Stimulated activated CD4-positive, alpha-beta T cell treated with anti-CD3 and anti-CD28 coated beads, Interleukin-1b, Interleukin-23, amount 100 ng/mL, for 48 hours (primary cell): ENCODE measurements around the gene CACNA1B.
"Not testable (repeated sequence)": the region's sequence is repeated elsewhere in the genome, so short reads cannot be mapped to it uniquely, and the experiment has no call there.

ENCODE experiments used
- DNase-seq: peaks from one replicate; pipeline ENCODE4 v3.0.0-alpha.2; 2020

The CACNA1B gene

DNA sequence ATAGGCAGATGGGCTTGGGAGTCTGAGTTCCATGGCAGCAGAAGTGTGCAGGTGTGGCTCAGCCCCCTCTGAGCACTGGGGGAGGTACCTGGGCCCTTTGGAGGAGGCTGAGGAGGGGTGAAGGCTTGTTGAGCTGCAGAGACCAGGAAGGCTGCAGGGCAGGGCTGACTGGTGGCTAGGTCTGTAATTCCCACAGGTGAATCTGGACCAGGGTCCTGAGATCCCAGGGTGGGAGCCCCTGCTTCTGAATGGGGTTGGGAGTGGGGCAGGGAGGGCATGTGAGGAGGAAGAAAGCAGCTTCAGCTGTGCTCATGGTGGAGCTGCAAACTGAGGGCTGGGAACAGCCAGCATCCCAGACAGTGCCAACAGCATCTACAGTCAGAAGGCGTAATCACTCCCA is 111.1 kb downstream of the CACNA1B start:
- no peak for DNase-seq

DNA sequence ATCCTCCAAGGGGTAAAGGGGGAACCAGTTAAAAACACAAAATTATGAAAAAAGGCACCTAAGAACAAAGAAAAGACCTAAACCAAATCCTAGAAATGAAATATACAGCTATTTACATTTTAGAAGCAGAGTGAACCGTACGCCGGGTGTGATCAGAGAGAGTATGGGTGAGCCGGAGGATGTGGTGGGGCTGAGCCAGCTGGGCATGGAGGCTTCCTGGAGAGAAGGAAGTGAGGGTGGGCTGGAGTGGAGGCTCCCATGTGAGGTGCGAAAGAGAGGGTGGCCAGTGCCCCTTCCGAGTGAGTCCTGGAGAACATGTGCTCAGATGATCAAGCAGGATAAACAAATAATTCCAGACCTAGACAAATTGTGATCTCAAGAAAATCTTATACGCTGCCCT is 111.6 kb downstream of the CACNA1B start:
- DNase-seq, result no peak

DNA sequence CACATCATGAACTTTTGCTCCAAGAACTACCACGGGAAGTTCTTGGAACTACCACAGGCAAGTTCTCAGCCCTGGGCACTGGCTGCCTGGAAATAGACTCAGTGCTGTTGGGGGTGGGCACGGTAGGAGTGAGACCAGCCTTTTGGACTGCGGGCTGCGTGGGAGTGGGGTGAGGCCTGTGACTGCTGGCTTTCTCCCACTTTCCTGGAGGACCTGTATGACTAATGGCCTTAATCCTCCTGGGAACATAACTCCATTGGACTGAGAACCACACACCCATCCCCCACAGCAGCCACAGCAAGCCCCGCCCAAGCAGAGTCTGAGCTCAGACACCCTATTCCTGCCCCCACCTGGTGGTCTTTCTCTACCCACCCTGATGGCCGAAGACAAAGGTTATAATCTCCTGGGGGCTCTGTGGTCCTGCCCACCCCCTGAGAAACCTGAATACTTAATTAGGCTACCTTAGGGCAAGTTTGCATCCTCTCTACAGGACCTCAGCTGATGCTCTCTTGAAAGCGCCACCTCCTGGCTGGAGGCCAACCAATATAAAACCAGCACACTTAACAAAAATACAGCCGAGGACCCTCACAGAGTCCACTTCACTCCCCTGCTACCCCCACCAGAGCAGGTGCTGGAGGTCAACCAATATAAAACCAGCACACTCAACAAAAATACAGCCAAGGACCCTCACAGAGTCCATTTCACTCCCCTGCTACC is 112.6 kb downstream of the CACNA1B start:
- DNase-seq, result no peak

DNA sequence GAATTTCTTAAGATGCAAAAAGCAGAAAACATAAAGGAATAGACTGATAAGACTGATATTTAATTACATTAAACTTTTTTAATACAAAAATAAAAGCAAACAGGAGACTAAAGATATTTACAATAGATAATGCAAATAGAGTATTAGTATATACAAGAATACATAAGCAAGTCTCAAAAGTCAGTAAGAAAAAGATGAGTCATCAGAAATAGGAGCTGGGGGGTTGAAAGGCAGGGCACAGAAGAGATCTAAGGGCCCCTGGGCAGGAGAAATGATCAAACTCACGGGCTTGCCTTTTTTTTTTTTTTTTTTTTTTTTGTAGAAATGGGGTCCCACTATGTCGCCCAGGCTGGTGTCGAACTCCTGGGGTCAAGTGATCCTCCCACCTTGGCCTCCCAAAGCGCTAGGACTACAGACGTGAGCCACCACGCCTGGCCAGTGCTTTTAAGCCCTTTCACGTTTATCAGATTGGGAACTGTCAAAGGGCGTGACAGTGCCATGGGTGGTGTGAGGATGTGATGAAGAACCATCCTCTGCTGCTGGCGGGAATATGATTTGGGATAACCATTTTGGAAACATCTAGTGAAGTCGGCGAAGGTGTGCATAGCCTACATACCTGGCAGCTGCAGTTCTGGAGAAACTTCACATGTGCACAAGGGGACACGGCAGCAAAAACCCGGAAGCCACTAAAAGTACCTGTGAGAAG is 126.1 kb downstream of the CACNA1B start:
- DNase-seq, result no peak

DNA sequence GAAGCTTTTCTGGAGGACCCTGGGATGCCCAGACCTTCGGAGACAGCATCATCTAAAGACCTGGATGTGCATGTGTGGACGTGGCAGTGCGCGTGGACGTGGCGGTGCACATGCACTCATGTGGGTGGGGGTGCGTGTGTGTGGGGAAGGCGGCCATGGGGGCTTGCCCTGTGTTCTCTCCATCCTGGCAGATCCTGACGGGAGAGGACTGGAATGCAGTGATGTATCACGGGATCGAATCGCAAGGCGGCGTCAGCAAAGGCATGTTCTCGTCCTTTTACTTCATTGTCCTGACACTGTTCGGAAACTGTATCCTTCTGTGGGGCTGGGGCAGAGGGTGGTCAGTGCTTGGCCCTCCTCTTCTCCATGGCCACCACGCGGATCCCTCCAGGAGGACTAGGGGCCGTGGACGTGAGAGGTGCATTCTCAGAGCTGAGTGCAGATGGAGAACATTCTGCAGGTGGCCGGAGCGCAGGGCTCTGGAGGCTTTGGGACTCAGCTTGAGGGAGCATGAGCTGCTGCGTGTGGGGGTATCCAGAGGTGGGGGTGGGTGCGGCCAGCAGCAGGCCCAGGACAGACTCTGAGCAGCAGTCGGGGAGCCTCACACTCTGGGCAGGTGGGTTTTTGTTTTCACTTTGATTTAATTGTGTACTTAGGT is 129.1 kb downstream of the CACNA1B start:
- no peak for DNase-seq

DNA sequence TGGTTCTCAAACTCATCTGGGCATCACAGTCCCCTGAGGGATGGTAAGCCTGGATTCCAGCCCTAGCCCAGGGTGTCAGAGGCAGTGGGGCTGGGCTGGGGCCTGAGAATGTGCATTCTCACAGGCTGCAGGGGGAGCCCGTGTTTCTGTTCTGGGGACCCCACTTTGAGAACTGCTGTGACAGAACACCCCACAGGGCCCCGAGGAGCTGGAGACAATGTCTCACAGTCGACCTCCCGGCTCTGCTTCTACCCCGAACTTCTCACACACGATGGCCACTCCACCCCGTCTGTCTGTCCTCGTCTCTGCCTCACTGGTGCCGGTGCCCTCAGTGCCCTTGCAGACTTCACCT is 130.0 kb downstream of the CACNA1B start:
- no peak for DNase-seq

DNA sequence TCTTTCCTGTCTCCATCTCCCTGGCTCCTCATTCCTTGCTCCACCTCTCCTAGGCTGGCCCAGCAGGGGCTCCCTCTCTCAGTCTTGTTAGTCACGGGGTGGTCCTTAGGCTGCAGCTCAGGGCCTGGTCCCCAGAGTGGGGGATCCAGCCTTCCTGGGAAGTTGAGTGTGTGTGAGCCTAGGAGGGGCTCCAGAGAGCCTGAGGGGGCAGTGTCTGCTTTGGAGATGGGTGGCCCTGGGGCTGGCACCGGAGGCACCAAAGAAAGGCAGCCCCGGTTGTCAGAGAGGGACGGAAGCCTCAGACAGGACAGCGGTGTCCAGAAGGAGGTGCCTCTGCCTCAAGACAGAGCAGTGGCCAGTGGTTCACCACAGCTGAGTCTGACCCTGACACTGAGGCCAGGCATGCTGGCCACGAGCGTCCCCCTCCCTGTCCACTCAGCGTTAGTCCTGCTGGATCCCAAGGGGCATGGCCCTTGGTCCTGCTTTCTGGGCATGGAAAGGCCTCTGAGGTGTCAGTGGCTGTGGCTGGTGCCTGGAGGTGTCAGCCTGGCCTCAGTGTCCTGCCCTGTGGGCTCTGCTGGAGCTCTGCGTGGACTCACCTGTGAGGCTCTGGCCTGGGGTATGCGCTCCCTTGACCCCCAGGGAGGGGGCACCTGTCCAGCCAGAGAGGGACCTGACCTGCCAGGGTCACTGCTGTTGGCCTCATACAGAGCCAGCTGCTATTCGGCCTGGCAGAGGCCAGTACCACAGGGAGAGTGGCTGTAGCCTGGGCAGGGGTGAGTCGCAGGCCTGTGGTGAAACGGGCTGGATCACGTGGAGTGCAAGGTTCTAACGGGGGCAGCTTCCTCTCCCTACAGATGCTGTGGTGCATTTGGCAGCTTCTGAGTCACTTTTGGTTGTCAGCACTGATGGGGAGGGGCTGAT is 130.6 kb downstream of the CACNA1B start:
- DNase-seq, result no peak

DNA sequence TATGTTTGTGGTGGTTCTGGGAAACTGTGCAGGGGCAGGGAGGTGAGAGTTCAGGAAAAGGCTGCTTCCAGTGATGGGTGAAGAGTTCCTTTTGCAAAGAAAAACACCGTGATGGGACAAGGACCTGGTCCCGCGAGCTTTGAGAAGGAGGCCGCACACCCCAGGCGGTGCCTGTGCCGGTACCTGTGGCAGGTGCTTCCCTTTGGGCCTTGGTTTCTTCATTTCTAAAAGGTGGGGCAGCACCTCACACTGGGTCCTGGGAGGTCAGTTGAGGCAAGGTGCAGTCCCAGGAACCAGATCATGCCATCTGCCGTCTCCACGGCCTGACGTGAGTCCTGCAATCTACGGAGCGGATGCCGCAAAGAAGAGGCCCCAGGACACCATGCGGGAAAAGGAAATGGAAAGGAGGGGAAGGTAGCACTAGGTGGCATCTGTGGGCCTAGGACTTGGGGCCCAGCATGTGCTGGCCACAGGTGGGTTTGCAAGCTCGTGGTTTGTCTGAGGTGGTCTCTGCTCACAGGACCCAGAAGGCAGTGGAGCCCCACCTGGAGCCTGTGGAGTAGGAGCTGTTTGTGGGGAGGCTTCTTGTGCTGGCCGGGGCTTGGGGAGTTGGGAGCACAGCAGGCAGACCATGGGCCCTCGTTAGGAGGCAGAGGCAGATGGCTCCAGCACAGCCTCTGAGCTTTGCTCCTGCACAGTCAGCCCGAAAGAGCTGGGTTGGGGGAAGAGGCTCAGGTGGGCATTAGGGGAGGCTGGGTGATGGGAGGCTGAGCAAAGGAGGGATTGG is 131.6 kb downstream of the CACNA1B start:
- no peak for DNase-seq

DNA sequence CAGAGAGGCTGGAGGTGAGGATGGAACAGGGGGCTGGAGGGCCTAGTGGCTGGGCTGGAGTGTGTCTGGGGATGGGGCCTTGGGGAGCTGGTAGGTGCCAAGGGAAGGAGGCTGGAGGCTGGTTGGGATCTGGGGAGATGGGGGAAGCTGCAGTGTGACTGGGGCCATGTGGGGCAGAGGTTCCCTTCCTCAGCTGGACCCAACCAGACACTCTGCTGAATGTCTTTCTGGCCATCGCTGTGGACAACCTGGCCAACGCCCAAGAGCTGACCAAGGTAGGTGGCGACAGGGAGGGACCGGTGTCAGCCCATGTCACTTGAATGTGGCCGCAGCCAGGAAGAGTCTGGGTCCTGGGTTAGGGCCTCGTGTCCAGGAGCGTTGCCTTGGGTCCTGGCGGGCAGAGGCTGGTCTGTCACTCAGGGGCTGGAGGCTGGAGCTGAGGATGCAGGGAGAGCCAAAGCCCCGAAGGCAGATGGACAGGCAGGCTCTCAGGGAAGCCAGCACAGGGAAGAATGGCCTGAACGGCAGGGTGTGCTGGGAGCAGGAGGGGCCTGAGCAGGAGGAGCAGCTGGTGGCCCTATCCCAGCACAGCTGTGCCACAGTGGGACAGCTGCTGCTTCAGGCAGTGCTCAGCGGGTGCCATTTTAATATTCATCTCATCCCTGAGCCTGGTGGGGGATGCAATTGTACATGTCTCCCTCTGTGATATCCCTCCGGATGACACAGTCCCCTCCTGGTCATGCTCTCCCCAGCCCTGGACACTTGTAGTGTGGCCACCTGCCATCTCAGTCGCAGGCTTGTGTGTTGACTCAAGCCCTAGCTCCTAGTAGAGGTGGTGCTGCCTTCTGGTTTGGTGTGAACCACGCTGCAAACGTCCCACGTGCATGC is 132.5 kb downstream of the CACNA1B start:
- DNase-seq, result no peak

DNA sequence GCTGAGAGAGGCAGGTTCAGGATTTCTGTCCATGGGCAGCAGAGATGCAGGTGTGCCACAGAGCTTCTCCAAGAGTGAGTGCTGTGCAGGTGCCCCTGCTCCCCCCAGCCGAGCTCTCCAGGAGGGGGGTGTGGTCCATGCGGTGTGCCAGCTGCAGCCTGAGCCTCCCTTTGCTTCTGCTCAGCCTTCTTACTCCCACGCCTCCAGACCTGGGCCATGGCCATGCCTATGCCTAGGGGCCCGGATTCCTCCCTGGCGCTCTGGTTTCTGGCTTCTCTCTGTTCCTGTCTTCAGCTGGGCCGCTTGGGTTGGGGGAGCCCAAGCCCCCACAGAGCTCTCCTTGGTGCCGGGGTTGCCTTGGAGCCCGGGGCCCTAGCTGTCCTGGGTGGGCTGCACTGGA is 133.3 kb downstream of the CACNA1B start:
- DNase-seq, result no peak

DNA sequence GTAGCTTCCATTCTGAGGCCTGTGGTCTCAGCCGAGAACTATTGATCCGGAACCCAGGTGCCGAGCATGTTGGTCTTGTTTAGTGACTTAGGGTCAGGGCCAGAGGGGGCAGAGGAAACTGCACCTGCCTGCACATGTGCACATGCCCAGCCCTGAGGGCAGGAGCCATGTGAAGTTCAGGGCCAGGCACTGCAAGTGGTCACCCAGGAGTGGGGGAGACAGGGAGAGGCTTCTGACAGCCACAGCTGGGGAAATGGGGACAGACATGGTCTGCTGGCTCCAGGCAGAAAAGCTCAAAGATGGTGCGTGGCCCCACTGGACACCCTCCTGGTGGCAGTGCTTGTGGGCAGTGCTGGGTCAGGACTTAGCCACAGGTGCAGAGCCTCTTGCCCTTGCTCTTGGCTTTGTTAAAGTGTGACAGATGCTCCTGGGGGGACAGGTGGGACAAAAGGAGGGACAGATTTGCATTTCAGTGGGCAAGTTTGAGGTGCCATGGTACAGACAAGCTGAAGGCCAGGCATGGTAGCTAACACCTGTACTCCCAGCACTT is 134.4 kb downstream of the CACNA1B start:
- DNase-seq, result no peak

DNA sequence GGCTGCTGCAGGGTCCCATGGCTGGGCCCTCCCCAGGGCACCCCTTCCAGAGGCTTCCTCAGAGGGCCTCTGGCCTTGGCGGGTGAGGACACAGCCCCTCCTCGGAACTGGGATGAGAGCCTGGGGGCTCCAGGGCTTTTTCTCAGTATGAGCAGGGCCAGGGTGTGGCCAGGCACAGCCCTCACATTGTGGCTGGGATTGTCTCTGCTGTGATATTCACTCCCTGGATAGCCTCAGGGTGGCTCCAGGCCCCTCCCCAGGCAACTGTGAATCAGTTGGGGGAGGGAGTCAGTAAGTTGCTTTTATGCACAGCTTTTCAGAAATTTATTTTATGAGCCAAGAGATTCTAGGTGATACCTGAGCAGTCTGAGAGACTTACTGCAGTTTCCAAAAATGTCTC is 135.7 kb downstream of the CACNA1B start:
- DNase-seq, result no peak

DNA sequence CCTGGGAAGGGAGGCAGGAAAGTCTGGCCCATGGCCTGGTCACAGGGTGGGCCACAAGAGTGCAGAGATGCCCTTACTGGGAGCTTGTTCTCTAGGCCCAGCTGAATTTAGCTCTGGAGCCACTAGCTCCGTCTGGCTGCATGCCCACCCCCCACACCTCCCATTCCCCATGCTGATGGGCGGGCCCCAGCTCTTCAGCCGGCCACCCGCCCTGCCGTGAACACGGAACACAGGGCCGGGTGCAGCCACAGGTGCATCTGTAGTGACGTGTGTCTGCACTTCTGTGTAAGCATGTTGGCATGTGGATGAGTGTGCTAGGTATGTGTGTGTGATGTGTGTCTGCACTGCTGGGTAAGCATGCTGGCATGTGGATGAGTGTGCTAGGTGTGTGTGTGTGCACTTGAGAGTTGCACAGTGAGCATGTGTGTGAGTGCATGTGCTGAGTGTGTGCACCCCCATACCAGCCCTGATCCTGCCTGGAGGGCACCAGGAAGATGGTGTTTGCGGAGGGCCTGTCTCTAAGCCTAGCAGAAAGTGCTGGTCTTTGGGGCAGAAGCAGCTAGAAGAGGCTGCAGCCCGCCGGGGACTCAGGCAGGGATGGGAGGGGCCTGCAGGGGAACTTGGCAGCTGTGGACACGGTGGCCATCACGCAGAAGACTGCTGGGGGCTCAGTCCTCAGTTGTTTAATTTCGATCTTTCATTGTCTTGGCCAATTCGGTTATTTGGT is 136.4 kb downstream of the CACNA1B start:
- DNase-seq, result no peak

DNA sequence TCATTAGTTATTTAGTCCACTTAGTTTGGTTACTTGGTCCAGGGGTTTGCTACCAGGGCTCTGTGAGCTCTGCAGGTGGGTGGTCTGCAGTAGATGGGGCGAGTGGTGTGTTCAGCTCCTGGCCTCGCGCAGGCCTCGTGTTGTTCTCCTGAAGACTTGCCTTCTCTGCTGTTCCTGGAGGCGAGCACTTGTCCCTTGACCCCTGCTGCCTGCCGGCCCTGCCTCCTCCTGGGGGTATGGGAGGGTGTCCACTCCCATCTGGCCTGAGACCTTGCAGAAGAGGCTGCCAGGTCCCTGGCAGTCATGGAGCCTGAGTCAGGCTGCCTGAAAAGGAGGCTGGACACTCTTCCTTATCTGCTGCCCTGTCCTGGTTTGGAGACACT is 137.0 kb downstream of the CACNA1B start:
- no peak for DNase-seq

DNA sequence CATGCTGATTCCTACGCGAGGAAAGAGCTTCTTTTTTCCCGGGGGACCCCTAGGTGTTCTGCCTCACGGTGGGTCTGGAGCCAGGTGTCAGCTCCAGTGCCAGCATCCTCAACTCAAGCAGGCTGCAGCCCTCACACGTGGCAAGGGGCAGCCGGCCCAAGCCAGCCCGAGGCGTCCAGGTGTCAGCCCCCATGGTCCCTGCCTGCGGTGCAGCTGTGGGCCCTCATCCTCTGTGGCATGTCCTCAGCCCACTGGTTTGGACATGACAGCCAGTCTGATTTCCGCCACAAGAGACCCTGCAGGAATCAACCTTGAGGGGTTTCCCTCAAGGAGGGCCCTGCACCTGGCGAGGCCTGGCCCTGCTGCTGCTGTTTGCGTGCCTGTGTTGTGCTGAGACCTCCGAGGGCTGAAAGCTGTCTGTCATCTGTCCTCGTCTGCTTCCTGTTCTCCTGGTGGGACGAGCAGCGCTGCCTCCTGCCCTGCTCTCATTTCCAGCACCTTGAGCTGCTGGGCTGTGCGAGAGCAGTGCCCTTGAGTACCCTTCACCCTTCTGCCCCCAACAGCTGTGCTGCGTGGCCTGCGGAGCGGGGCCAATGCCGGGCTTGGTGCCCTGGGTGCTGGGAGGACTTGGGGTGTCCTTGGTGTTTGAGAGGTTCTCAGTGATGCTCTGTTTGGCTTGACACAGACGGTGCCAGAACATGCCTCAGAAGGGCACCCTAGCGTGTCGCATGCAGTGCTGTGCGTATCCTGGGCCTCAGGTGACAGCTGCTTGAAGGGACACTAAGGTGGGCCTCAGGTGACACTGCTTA is 137.6 kb downstream of the CACNA1B start:
- DNase-seq, result no peak

DNA sequence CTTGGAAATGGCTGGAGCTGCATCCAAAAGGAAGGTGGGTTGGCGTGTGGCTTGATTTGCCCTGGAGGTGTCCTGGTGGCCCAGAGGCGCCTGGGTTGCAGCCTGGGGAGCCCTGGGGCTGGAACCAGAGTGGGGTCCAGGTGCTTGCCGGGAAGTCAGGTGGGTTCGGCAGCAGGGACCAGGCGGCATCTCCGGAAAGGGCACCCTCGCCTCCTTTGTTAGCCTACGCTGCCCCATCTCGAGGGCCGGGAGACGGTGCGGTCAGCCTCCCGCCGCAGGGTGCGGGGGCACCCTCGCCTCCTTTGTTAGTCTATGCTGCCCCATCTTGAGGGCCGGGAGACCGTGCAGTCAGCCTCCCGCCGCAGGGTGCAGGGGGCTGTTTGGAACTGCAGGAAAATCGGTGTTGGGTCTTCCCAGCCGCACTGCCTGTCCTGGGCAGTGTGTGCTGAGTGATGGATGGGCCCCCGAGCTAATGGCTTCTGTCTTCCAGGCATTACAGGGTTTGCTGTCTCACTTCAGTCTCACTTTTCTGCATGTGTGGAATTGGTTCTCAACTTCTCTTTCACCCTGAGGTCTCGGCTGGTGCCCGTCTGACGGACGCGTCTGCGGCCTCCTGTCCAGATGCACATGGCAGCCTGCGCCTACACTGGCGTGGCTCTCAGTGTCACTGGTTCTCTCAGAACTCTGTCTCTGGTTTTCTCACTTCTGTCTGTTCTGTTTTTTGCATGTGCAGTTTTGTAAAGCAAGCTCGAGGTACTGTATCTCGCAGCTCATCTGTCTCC is 139.0 kb downstream of the CACNA1B start:
- DNase-seq, result no peak

DNA sequence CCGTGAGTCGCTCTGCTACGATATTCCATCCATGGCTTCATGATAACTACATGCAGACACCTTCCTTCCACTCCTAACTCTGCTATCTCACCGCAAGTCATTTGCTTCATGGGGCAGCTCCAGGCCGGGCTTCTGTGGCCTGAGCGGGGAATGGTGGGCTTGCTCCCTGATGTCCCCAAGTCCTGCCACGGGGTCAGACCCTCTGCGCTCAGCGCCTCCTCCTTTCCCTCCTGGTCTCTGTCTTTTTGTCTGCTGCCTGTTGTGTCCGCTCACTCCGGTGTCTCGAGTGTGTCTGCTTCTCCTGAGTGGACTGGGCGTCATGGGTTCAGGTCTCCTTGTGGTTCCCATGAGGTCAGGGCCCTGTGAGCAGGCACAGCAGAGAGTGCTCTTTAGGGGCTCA is 139.6 kb downstream of the CACNA1B start:
- DNase-seq, result no peak

DNA sequence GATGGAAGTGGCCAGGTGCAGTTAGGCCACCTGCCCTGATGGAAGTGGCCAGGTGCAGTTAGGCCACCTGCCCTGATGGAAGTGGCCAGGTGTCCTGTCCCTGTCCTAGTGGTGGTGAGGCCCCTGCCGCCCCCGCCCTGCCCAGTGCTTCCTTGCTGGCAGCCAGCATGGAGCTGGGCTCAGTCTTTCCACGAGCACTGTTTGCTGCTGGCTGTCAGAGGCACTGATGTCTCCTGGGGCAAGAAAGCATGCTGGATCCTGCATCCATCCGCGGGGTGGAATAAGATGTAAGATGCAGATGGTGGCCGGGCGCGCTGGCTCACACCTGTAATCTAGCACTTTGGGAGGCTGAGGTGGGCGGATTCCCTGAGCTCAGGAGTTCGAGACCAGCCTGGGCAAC is 141.9 kb downstream of the CACNA1B start:
- DNase-seq, result not testable (repeated sequence)
